PFSK-1 (cell line): ENCODE results near the gene APBA3.

Experiments used
- POLR2AphosphoS5 ChIP-seq: IDR thresholded peaks from 2 replicates; pipeline ENCODE4 v1.6.1; 2012; ENCODE audit warnings: low read depth, mild to moderate bottlenecking, control low read depth, low read length, moderate library complexity
- REST ChIP-seq, 2 experiments: IDR thresholded peaks; 2 replicates each; pipeline versions ENCODE4 v1.6.1 to v1.8.0; 2011 to 2012; ENCODE audit warnings: low read depth in 2 of 2, low read length in 2 of 2, control low read depth in 1 of 2, inconsistent platforms in 1 of 2, mild to moderate bottlenecking in 1 of 2, moderate library complexity in 1 of 2; ENCODE audit not compliant: insufficient read depth in 1 of 2
- TAF1 ChIP-seq: IDR thresholded peaks from 2 replicates; pipeline ENCODE4 v1.6.1; 2012; ENCODE audit warnings: low read length, control low read depth, borderline replicate concordance; ENCODE audit not compliant: insufficient read depth

GRCh38 chr19:3809881-3810707, 48.6 kb upstream of the APBA3 start:
- TF ChIP-seq POLR2AphosphoS5 = no peak
- TF ChIP-seq TAF1 = no peak
- no peak for TF ChIP-seq REST (IDR thresholded peaks at IDR 0.05; ENCODE audit: insufficient read depth in 1 of 2, low read depth in 2 of 2, low read length in 2 of 2)
